Measurements from ENCODE around the gene DAZAP1. TPM values are rescaled to one million over a fixed set of nuclear protein-coding genes. Genes with fewer than 3 reads are reported as not detected.

DAZAP1 gene
- total RNA-seq, 2 donors from 2014 or later: 148 to 163 TPM

GRCh38 chr19:1468274-1468820 is 61.0 kb downstream of the DAZAP1 start:
- Mint-ChIP-seq H3K27ac (no peak overlapping the region), H3K36me3 (ENCODE audit: low read depth) (no peaks in the 10 kb centered on the region), H3K4me3 (peak overlapping the region; percentile 61), H3K4me1 (peaks cover 7% of the 10 kb centered on the region), H3K27me3 (no peaks in the 10 kb centered on the region)
- no peaks in the 10 kb centered on the region for H3K9me3 ChIP-seq (ENCODE audit: control insufficient read depth, low read length, poor library complexity, severe bottlenecking)
- peak in 1 of 3 donors; percentile 9 for DNase-seq
- no peak for ATAC-seq

GRCh38 chr19:1468821-1469254 is 61.5 kb downstream of the DAZAP1 start:
- Mint-ChIP-seq H3K27me3 (no peaks in the 10 kb centered on the region), H3K27ac (no peak overlapping the region), H3K36me3 (ENCODE audit: low read depth) (no peaks in the 10 kb centered on the region), H3K4me1 (peaks cover 7% of the 10 kb centered on the region), H3K4me3 (peak overlapping the region; percentile 61)
- no peaks in the 10 kb centered on the region for H3K9me3 ChIP-seq (ENCODE audit: control insufficient read depth, low read length, poor library complexity, severe bottlenecking)
- ATAC-seq: peak; percentile 14
- DNase-seq: peak in 1 of 3 donors; percentile 15

- Mint-ChIP-seq H3K27me3 (no peaks in the 10 kb centered on the region), H3K36me3 (ENCODE audit: low read depth) (no peaks in the 10 kb centered on the region), H3K4me1 (peaks cover 7% of the 10 kb centered on the region), H3K27ac (no peak overlapping the region), H3K4me3 (peak overlapping the region; percentile 90)
- DNase-seq: peak in 1 of 3 donors; percentile 13
- ATAC-seq: peak; percentile 36
- no peaks in the 10 kb centered on the region for H3K9me3 ChIP-seq (ENCODE audit: control insufficient read depth, low read length, poor library complexity, severe bottlenecking)
These were observed 62.1 kb downstream of the DAZAP1 start for GRCh38 chr19:1469255-1470054.

- Mint-ChIP-seq H3K4me3 (peak overlapping the region; percentile 90), H3K36me3 (ENCODE audit: low read depth) (no peaks in the 10 kb centered on the region), H3K27me3 (no peaks in the 10 kb centered on the region), H3K27ac (no peak overlapping the region), H3K4me1 (peaks cover 7% of the 10 kb centered on the region)
- no peak for DNase-seq
- ATAC-seq: no peak
- no peaks in the 10 kb centered on the region for H3K9me3 ChIP-seq (ENCODE audit: control insufficient read depth, low read length, poor library complexity, severe bottlenecking)
These were observed 62.6 kb downstream of the DAZAP1 start for GRCh38 chr19:1470055-1470304.

- H3K9me3 ChIP-seq (ENCODE audit: control insufficient read depth, low read length, poor library complexity, severe bottlenecking): no peaks in the 10 kb centered on the region
- no peaks in the 10 kb centered on the region for H3K27me3 Mint-ChIP-seq
- H3K27ac Mint-ChIP-seq: no peak overlapping the region
- peaks cover 7% of the 10 kb centered on the region for H3K4me1 Mint-ChIP-seq
- H3K36me3 Mint-ChIP-seq (ENCODE audit: low read depth): no peaks in the 10 kb centered on the region
- peak overlapping the region; percentile 90 for H3K4me3 Mint-ChIP-seq
- ATAC-seq (peak; percentile 73), DNase-seq (peak; percentile 56 to 64 (median 58))
These were observed 63.1 kb downstream of the DAZAP1 start for GRCh38 chr19:1470305-1471009.

- Mint-ChIP-seq H3K4me1 (peaks cover 7% of the 10 kb centered on the region), H3K36me3 (ENCODE audit: low read depth) (no peaks in the 10 kb centered on the region), H3K4me3 (peak overlapping the region; percentile 90), H3K27ac (no peak overlapping the region), H3K27me3 (no peaks in the 10 kb centered on the region)
- ATAC-seq: peak; percentile 40
- no peaks in the 10 kb centered on the region for H3K9me3 ChIP-seq (ENCODE audit: control insufficient read depth, low read length, poor library complexity, severe bottlenecking)
- DNase-seq: no peak
These were observed 63.7 kb downstream of the DAZAP1 start for GRCh38 chr19:1471010-1471514.

GRCh38 chr19:1471515-1472160 is 64.3 kb downstream of the DAZAP1 start:
- H3K4me3 Mint-ChIP-seq: peak overlapping the region; percentile 90
- H3K9me3 ChIP-seq (ENCODE audit: control insufficient read depth, low read length, poor library complexity, severe bottlenecking): no peaks in the 10 kb centered on the region
- peaks cover 7% of the 10 kb centered on the region for H3K4me1 Mint-ChIP-seq
- ATAC-seq: peak; percentile 27
- H3K27ac Mint-ChIP-seq: no peak overlapping the region
- no peak for DNase-seq
- no peaks in the 10 kb centered on the region for H3K36me3 Mint-ChIP-seq (ENCODE audit: low read depth)
- no peaks in the 10 kb centered on the region for H3K27me3 Mint-ChIP-seq

GRCh38 chr19:1472231-1473084 is 65.1 kb downstream of the DAZAP1 start:
- DNase-seq (peak in 1 of 3 donors; percentile 7), ATAC-seq (no peak)
- H3K27me3 Mint-ChIP-seq: no peaks in the 10 kb centered on the region
- H3K9me3 ChIP-seq (ENCODE audit: control insufficient read depth, low read length, poor library complexity, severe bottlenecking): no peaks in the 10 kb centered on the region
- no peaks in the 10 kb centered on the region for H3K36me3 Mint-ChIP-seq (ENCODE audit: low read depth)
- no peak overlapping the region for H3K27ac Mint-ChIP-seq
- H3K4me3 Mint-ChIP-seq: peak overlapping the region; percentile 90
- H3K4me1 Mint-ChIP-seq: peaks cover 9% of the 10 kb centered on the region

GRCh38 chr19:1473085-1473851 is 65.9 kb downstream of the DAZAP1 start:
- no peaks in the 10 kb centered on the region for H3K9me3 ChIP-seq (ENCODE audit: control insufficient read depth, low read length, poor library complexity, severe bottlenecking)
- Mint-ChIP-seq H3K4me1 (peaks cover 9% of the 10 kb centered on the region), H3K4me3 (peak overlapping the region; percentile 9), H3K36me3 (ENCODE audit: low read depth) (no peaks in the 10 kb centered on the region), H3K27ac (no peak overlapping the region), H3K27me3 (no peaks in the 10 kb centered on the region)
- peak in 1 of 3 donors; percentile 5 for DNase-seq
- ATAC-seq: no peak

- DNase-seq: peak in 1 of 3 donors; percentile 7
- Mint-ChIP-seq H3K36me3 (ENCODE audit: low read depth) (peaks cover 3% of the 10 kb centered on the region), H3K4me1 (peaks cover 12% of the 10 kb centered on the region), H3K4me3 (no peak overlapping the region), H3K27ac (no peak overlapping the region), H3K27me3 (no peaks in the 10 kb centered on the region)
- ATAC-seq: no peak
- no peaks in the 10 kb centered on the region for H3K9me3 ChIP-seq (ENCODE audit: control insufficient read depth, low read length, poor library complexity, severe bottlenecking)
These were observed 66.8 kb downstream of the DAZAP1 start for GRCh38 chr19:1474011-1474764.

GRCh38 chr19:1474765-1475351 is 67.5 kb downstream of the DAZAP1 start:
- H3K27ac Mint-ChIP-seq: no peak overlapping the region
- peaks cover 14% of the 10 kb centered on the region for H3K4me1 Mint-ChIP-seq
- H3K36me3 Mint-ChIP-seq (ENCODE audit: low read depth): peaks cover 3% of the 10 kb centered on the region
- no peaks in the 10 kb centered on the region for H3K27me3 Mint-ChIP-seq
- H3K4me3 Mint-ChIP-seq: no peak overlapping the region
- ATAC-seq (no peak), DNase-seq (no peak)
- no peaks in the 10 kb centered on the region for H3K9me3 ChIP-seq (ENCODE audit: control insufficient read depth, low read length, poor library complexity, severe bottlenecking)
